HG02973 (cell line): Measurements from ENCODE around the gene ADGRV1.
"Not testable (repeated sequence)": the region's sequence is repeated elsewhere in the genome, so short reads cannot be mapped to it uniquely, and the experiment has no call there.

ENCODE experiments used
- ATAC-seq: cut with Tn5 transposase; IDR thresholded peaks from one replicate; pipeline ENCODE4 v1.9.1; 2021; ENCODE audit warnings: moderate library complexity; ENCODE audit not compliant: unreplicated experiment

Gene ADGRV1

DNA sequence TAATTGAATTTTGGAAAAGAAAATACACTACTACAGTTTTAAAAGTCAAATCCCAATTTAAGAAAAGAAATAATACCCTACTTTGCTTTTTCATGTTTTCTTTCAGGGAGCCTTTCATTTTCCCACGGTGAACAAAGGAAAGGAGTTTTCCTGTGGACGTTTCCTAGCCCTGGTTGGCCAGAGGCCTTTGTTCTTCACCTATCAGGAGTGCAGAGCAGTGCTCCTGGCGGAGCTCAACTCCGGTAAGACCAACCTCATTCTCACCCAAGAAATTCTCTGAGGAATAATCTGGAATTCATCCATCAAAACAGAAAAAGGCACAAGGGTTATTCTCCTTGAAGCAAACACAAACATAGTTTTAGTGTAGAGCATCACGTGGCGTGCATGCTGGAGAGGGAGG is 248.9 kb downstream of the ADGRV1 start:
- no peak for ATAC-seq

DNA sequence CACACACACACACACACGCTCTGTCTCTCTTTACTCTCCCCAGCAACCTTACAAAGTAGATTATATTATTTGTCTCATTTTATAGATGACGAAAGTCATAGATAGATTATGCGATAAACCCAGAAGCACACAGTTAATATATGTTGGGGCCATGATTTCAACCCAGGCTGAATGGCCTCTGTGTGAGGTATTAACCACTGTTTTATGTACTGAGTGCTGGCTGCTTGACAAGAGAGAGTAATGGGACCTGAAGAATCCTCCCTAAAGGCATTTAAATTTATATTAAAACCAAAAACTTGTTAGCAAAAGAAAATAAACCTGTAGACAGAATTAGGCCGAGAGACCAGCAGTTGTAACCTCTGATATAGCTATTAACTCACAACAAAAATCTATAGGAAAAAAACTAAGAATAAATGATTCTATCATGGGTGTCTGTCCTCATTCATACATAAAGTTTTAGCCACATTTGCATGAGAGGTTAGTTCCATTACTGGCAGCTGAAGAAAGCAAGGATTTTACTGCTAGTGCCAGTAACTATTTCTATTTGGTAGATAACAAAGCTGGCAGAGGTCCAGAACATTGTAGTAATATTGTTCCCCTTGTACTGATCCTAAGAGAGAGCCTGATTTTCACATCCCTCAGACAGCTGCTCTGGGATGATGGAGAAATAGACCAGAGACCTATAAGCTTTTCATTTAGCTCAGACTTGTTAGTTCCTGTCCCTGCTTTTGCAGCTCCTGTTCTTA is 250.9 kb downstream of the ADGRV1 start:
- ATAC-seq = no peak

DNA sequence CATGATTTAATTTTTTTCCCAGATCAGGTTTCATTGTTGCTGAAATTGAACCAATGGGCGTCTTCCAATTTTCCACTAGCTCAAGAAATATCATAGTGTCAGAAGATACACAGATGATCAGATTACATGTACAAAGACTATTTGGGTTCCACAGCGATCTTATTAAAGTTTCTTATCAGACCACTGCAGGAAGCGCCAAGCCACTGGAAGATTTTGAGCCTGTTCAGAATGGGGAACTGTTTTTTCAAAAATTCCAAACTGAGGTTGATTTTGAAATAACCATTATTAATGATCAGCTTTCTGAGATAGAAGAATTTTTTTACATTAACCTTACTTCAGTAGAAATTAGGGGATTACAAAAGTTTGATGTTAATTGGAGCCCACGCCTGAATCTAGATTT is 251.6 kb downstream of the ADGRV1 start:
- no peak for ATAC-seq

- no peak for ATAC-seq
Measured at GRCh38 chr5:90813392-90813791, 254.8 kb downstream of the ADGRV1 start.

DNA sequence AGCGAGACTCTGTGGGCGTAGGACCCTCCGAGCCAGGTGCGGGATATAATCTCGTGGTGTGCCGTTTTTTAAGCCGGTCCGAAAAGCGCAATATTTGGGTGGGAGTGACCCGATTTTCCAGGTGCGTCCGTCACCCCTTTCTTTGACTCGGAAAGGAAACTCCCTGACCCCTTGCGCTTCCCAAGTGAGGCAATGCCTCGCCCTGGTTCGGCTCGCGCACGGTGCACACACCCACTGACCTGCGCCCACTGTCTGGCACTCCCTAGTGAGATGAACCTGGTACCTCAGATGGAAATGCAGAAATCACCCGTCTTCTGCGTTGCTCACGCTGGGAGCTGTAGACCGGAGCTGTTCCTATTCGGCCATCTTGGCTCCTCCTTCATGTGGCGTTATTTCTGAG is 263.5 kb downstream of the ADGRV1 start:
- not testable (repeated sequence) for ATAC-seq

- ATAC-seq = no peak
Measured at GRCh38 chr5:90824436-90824835, 265.8 kb downstream of the ADGRV1 start.

DNA sequence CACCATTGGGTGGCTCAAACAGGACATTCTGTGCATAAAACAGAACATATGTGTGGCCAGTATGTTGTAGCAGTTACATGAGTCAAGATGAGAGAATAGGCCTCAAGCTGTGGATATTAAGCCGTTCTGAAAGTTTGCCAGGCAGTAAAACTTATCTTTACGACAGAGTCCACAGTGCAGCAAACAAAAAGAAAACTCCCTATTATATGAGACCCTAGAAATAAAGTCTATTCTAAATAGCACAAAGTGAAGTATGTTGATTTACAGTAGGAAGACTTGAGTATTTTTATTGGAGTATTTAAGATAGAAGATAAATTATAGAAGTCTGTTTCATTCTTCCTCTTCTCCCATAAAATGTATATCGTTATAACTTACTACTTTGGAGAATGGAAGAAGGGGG is 271.5 kb downstream of the ADGRV1 start:
- ATAC-seq = no peak

DNA sequence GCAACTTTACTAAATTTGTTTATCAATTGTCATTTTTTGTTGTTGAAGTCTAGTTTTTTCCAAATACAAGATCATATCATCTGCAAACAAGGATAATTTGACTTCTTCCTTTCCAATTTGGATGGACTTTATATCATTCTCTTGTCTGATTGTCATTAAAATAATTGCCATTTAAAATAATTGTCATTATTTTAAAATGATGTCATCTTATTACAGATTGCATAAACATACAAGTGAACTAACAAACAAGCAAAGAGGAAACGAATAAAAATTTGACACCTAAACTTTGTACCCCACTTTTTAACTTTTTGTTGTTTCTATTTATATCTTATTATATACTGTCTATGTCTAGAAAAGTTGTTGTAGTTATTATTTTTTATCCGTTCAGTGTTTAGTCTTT is 275.2 kb downstream of the ADGRV1 start:
- ATAC-seq = no peak

DNA sequence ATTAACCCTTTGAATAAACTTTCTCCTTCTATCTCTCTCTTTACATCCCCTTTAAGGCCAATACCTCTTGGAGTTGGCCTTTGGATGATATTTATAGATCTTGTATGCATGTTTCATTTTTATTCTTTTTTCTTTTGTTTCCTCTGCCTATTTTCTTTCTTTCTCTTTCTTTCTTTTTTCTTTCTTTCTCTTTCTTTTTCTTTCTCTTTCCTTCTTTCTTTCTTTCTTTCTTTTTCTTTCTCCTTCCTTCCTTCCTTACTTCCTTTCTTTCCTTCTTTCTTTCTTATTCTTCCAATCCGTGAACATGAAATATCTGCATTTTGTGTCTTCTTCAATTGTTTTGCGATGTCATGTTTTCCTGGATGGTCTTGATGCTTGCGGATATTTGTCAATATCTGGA is 276.1 kb downstream of the ADGRV1 start:
- ATAC-seq = no peak

DNA sequence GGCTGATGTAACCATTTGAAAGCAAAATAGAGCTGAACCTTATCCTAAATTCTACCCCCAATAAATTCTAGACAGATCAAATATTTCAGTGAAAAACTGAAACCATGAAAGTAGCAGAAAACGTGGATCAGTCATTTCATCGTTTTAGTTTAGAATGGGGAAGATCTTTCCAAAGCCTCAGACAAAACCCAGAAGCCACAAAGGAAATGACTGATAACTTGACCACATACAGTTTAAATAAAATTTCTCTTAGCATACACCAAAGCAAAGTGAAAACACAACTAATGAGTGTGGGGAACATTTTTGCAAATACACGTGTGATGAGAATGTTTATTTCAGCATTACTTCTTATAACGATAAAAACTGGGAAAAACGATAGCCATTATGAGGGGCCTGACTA is 284.8 kb downstream of the ADGRV1 start:
- ATAC-seq = peak; percentile 79

DNA sequence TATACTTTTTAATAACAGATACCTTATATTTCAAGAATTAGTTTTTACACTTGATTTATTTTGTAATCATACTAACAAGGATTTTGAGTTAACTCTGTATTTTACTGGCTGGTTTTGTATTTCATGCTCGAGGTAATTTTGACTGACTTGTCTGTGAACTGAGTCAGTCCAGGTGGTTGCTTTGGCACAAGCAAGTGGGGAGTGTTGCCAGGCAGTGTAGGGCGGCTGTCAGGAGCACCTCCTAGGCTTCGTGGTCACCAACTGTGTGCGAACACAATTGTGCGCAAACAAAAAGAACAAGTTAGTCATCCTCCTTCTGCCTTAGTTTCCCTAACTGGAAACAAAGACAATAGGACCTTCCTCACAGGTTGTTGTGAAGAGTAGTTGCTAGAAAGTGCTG is 286.3 kb downstream of the ADGRV1 start:
- ATAC-seq = no peak

- ATAC-seq = no peak
Measured at GRCh38 chr5:90845723-90846554, 287.3 kb downstream of the ADGRV1 start.

DNA sequence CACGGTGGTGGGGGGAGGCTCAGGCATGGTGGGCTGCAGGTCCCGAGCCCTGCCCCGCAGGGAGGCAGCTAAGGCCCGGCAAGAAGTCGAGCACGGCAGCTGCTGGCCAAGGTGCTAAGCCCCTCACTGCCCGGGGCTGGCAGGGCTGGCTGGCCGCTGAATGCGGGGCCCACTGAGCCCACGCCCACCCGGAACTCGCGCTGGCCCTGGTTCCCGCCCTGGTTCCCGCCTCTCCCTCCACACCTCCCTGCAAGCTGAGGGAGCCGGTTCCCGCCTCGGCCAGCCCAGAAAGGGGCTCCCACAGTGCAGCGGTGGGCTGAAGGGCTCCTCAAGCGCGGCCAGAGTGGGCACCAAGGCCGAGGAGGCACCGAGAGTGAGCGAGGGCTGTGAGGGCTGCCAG is 289.0 kb downstream of the ADGRV1 start:
- ATAC-seq = not testable (repeated sequence)

GRCh38 chr5:90849939-90850338 is 291.3 kb downstream of the ADGRV1 start:
- ATAC-seq = no peak

GRCh38 chr5:90852531-90852930 is 293.9 kb downstream of the ADGRV1 start:
- ATAC-seq = no peak

- ATAC-seq = no peak
Measured at GRCh38 chr5:90853750-90854149, 295.2 kb downstream of the ADGRV1 start.

GRCh38 chr5:90854169-90854568 is 295.6 kb downstream of the ADGRV1 start:
- no peak for ATAC-seq

DNA sequence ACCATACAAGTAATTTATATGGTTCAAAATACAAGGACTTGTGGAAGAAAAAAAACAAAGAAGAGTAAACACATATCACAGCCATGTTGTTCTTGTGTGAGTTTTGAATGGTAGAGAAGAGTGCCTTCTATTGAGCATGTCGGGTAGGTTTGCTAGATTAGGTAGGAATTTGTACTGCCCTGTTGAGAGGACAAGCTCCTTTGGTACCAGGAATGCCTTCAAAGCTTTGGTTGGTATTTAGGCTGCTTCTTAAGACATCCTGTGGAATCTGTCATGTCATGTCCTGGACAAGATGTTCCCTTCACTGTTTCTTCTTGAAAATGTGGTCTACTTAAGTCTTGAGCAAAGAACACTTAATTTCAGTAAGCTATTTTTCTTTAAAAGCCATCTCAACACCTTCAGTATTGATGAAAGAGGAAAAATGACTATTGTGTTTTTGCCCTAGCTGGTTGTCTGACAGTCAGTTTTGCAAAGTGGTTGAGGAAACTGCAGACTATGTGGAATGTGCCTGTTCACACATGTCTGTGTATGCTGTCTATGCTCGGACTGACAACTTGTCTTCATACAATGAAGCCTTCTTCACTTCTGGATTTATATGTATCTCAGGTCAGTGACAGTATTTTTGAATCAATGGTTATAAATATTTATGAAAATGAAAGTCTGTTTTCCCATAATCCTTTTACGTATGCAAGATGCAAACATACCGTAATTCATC is 296.9 kb downstream of the ADGRV1 start:
- ATAC-seq = no peak

- ATAC-seq = no peak
Measured at GRCh38 chr5:90861843-90862586, 303.4 kb downstream of the ADGRV1 start.

DNA sequence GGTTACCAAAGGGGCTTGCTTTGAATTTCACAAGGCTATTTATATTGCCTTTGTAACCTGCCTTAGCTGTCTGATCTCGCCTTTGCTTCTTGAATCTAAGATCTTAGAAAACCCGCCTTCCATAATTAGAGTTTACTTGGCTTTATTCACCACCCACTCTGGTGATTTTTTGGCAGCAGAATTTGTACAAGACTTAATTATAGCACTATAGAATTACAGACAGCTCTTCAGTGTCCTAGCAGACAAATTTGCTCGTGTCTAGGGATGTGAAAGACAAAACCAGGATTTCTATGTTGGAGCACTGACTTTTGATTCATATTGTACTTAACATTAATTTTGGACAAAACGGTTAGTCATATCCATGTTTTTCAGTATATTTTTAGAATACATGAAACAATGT is 306.6 kb downstream of the ADGRV1 start:
- ATAC-seq = no peak

- ATAC-seq = no peak
Measured at GRCh38 chr5:90866333-90866732, 307.7 kb downstream of the ADGRV1 start.
